ENCODE data around the gene HOOK1.
"Not testable (repeated sequence)": the region's sequence is repeated elsewhere in the genome, so short reads cannot be mapped to it uniquely, and the experiment has no call there.

HOOK1 gene

GRCh38 chr1:59917026-59917784 is 102.5 kb downstream of the HOOK1 start:
- H4K20me1 ChIP-seq (ENCODE audit: insufficient read depth, low read length, poor library complexity, severe bottlenecking): no peaks in the 10 kb centered on the region
- no peaks in the 10 kb centered on the region for H3K9me3 ChIP-seq (ENCODE audit: insufficient read depth, low read depth, low read length)
- no peak overlapping the region for H3K4me3 ChIP-seq (ENCODE audit: low read length, poor library complexity, severe bottlenecking)
- no peaks in the 10 kb centered on the region for H3K79me2 ChIP-seq (ENCODE audit: insufficient read depth, low read length)
- H3K9ac ChIP-seq (ENCODE audit: low read depth, low read length, poor library complexity, severe bottlenecking): no peak overlapping the region
- no peak for TF ChIP-seq EZH2phosphoT487 (IDR thresholded peaks at IDR 0.05; ENCODE audit: borderline replicate concordance)
- TF ChIP-seq CTCF (conservative IDR thresholded peaks at IDR 0.05; ENCODE audit: low read length): no peak
- no peaks in the 10 kb centered on the region for H3K36me3 ChIP-seq (ENCODE audit: insufficient read depth, low read length)
- no peak overlapping the region for H2AFZ ChIP-seq (ENCODE audit: low read length)
- no peaks in the 10 kb centered on the region for H3K27me3 ChIP-seq (ENCODE audit: insufficient read depth, low read length, poor library complexity, severe bottlenecking)
- no peaks in the 10 kb centered on the region for H3K4me1 ChIP-seq (ENCODE audit: insufficient read depth, low read length, poor library complexity, severe bottlenecking)
- no peaks in the 10 kb centered on the region for H3F3A ChIP-seq (ENCODE audit: low read depth)
- H3K9me2 ChIP-seq (replicated peaks; ENCODE audit: low read depth, low read length): no peaks in the 10 kb centered on the region
- no peak overlapping the region for H3K4me2 ChIP-seq (ENCODE audit: low read depth, low read length, poor library complexity, severe bottlenecking)

- no peak overlapping the region for H3K9ac ChIP-seq (ENCODE audit: low read depth, low read length, poor library complexity, severe bottlenecking)
- H3K9me2 ChIP-seq (replicated peaks; ENCODE audit: low read depth, low read length): no peaks in the 10 kb centered on the region
- no peak for TF ChIP-seq CTCF (conservative IDR thresholded peaks at IDR 0.05; ENCODE audit: low read length)
- TF ChIP-seq EZH2phosphoT487 (IDR thresholded peaks at IDR 0.05; ENCODE audit: borderline replicate concordance): no peak
- H3F3A ChIP-seq (ENCODE audit: low read depth): no peaks in the 10 kb centered on the region
- no peak overlapping the region for H2AFZ ChIP-seq (ENCODE audit: low read length)
- H3K4me3 ChIP-seq (ENCODE audit: low read length, poor library complexity, severe bottlenecking): no peak overlapping the region
- no peaks in the 10 kb centered on the region for H3K27me3 ChIP-seq (ENCODE audit: insufficient read depth, low read length, poor library complexity, severe bottlenecking)
- H3K4me1 ChIP-seq (ENCODE audit: insufficient read depth, low read length, poor library complexity, severe bottlenecking): no peaks in the 10 kb centered on the region
- no peaks in the 10 kb centered on the region for H3K36me3 ChIP-seq (ENCODE audit: insufficient read depth, low read length)
- no peak overlapping the region for H3K4me2 ChIP-seq (ENCODE audit: low read depth, low read length, poor library complexity, severe bottlenecking)
- H4K20me1 ChIP-seq (ENCODE audit: insufficient read depth, low read length, poor library complexity, severe bottlenecking): no peaks in the 10 kb centered on the region
- no peaks in the 10 kb centered on the region for H3K9me3 ChIP-seq (ENCODE audit: insufficient read depth, low read depth, low read length)
- H3K79me2 ChIP-seq (ENCODE audit: insufficient read depth, low read length): no peaks in the 10 kb centered on the region
Observed at GRCh38 chr1:59917785-59918180, 103.0 kb downstream of the HOOK1 start.

GRCh38 chr1:59919746-59920145 is 105.0 kb downstream of the HOOK1 start:
- no peaks in the 10 kb centered on the region for H3K79me2 ChIP-seq (ENCODE audit: insufficient read depth, low read length)
- H3K27me3 ChIP-seq (ENCODE audit: insufficient read depth, low read length, poor library complexity, severe bottlenecking): no peaks in the 10 kb centered on the region
- H3K36me3 ChIP-seq (ENCODE audit: insufficient read depth, low read length): no peaks in the 10 kb centered on the region
- TF ChIP-seq EZH2phosphoT487 (IDR thresholded peaks at IDR 0.05; ENCODE audit: borderline replicate concordance): no peak
- no peak for TF ChIP-seq CTCF (conservative IDR thresholded peaks at IDR 0.05; ENCODE audit: low read length)
- H4K20me1 ChIP-seq (ENCODE audit: insufficient read depth, low read length, poor library complexity, severe bottlenecking): no peaks in the 10 kb centered on the region
- H2AFZ ChIP-seq (ENCODE audit: low read length): no peak overlapping the region
- H3K4me2 ChIP-seq (ENCODE audit: low read depth, low read length, poor library complexity, severe bottlenecking): no peak overlapping the region
- no peaks in the 10 kb centered on the region for H3K4me1 ChIP-seq (ENCODE audit: insufficient read depth, low read length, poor library complexity, severe bottlenecking)
- no peaks in the 10 kb centered on the region for H3K9me2 ChIP-seq (replicated peaks; ENCODE audit: low read depth, low read length)
- no peak overlapping the region for H3K9ac ChIP-seq (ENCODE audit: low read depth, low read length, poor library complexity, severe bottlenecking)
- no peak overlapping the region for H3K4me3 ChIP-seq (ENCODE audit: low read length, poor library complexity, severe bottlenecking)
- H3K9me3 ChIP-seq (ENCODE audit: insufficient read depth, low read depth, low read length): peaks cover 6% of the 10 kb centered on the region; the same call in 1 of the 2 replicates
- no peaks in the 10 kb centered on the region for H3F3A ChIP-seq (ENCODE audit: low read depth)

- H3K27me3 ChIP-seq (ENCODE audit: insufficient read depth, low read length, poor library complexity, severe bottlenecking); H3K4me3 ChIP-seq (ENCODE audit: low read length, poor library complexity, severe bottlenecking); H3K4me1 ChIP-seq (ENCODE audit: insufficient read depth, low read length, poor library complexity, severe bottlenecking); H3K4me2 ChIP-seq (ENCODE audit: low read depth, low read length, poor library complexity, severe bottlenecking); H3K36me3 ChIP-seq (ENCODE audit: insufficient read depth, low read length); H3K79me2 ChIP-seq (ENCODE audit: insufficient read depth, low read length); H4K20me1 ChIP-seq (ENCODE audit: insufficient read depth, low read length, poor library complexity, severe bottlenecking); H3K9ac ChIP-seq (ENCODE audit: low read depth, low read length, poor library complexity, severe bottlenecking); H3F3A ChIP-seq (ENCODE audit: low read depth); H2AFZ ChIP-seq (ENCODE audit: low read length); H3K9me2 ChIP-seq (replicated peaks; ENCODE audit: low read depth, low read length): not testable (repeated sequence)
- peaks cover 10% of the 10 kb centered on the region for H3K9me3 ChIP-seq (ENCODE audit: insufficient read depth, low read depth, low read length)
Observed at GRCh38 chr1:59921258-59921899, 106.6 kb downstream of the HOOK1 start.

Data from Loucy (cell line).